Measurements from ENCODE around the gene RNF150.

Gene RNF150

DNA sequence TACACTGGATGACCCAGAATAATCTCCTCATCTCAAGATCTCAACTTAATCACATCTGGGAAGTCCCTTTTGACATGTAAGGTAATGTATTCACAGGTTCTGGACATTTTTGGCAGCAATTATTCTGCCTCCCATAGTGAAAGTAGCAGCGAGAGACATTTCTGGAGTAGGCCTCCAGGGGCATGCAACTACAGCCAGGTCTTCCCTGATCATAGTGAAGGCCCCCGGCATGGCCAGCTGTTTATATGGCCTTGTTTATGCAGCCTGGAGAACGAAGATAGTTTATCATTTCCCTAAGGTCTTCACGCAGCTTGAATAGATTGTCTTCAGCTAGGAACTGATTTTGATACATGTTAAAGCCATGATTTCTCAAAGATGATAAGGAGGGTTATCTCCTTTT is 139.9 kb downstream of the RNF150 start:
- Histone ChIP-seq H3K36me3 (ENCODE audit: control insufficient read depth, insufficient read depth, low read length) (no peaks in the 10 kb centered on the region), H3K27ac (ENCODE audit: insufficient read depth, low read depth, low read length, poor library complexity, severe bottlenecking) (no peak overlapping the region), H3K4me1 (ENCODE audit: control insufficient read depth, insufficient read depth, low read length) (no peaks in the 10 kb centered on the region), H3K4me3 (ENCODE audit: insufficient read depth, low read depth, low read length) (no peak overlapping the region), H3K9me3 (ENCODE audit: control insufficient read depth, low read length) (no peaks in the 10 kb centered on the region), H3K27me3 (ENCODE audit: control insufficient read depth, insufficient read depth, low read length, poor library complexity, severe bottlenecking) (no peaks in the 10 kb centered on the region)
- WGBS, 2 experiments = 89 to 95% methylated on average over 3 to 4 of the region's 4 CpGs

DNA sequence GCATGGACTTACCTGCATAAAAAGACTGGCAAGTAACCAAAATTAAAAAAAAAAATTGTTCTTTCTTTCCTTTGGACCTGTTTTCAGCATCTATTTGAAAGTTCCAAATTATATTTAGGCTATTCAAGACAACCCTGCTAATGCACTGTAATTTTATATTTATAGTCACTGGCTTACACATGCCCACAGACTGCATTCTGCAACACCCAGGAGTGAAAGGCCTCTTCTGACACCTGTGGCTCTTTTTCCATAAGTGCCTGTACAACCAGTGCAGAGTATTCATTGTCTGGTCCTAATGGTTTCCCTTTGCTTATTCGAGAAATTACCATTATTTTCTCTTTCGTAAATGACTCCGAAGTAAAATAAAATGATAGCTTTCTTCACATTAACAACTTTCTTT is 143.3 kb downstream of the RNF150 start:
- no peaks in the 10 kb centered on the region for H3K27me3 ChIP-seq (ENCODE audit: control insufficient read depth, insufficient read depth, low read length, poor library complexity, severe bottlenecking)
- 88 to 91% methylated on average over 1 to 3 of the region's 3 CpGs for WGBS, 2 experiments
- H3K36me3 ChIP-seq (ENCODE audit: control insufficient read depth, insufficient read depth, low read length) = no peaks in the 10 kb centered on the region
- no peak overlapping the region for H3K4me3 ChIP-seq (ENCODE audit: insufficient read depth, low read depth, low read length)
- H3K27ac ChIP-seq (ENCODE audit: insufficient read depth, low read depth, low read length, poor library complexity, severe bottlenecking) = no peak overlapping the region
- no peaks in the 10 kb centered on the region for H3K9me3 ChIP-seq (ENCODE audit: control insufficient read depth, low read length)
- no peaks in the 10 kb centered on the region for H3K4me1 ChIP-seq (ENCODE audit: control insufficient read depth, insufficient read depth, low read length)

DNA sequence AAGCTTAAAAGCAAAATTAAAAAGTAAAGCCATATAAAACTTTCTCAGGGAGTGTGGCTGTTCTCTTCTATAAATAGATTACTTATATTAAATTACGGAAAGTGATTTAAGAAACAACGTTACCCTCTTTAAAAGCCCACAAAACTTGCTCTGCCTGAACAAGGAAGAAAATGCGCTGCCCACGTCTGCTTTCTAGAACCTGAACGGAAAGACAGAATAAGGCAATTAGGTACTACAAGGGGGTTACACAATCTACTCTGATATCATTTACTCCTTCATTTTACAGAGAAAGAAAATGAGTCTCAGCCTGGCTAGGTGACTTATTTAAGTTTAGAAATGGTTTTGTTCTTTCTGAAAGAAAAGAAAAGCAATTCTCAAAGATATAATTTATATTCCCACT is 147.2 kb downstream of the RNF150 start:
- Histone ChIP-seq H3K27ac (ENCODE audit: insufficient read depth, low read depth, low read length, poor library complexity, severe bottlenecking) (no peak overlapping the region), H3K4me3 (ENCODE audit: insufficient read depth, low read depth, low read length) (no peak overlapping the region), H3K27me3 (ENCODE audit: control insufficient read depth, insufficient read depth, low read length, poor library complexity, severe bottlenecking) (no peaks in the 10 kb centered on the region), H3K4me1 (ENCODE audit: control insufficient read depth, insufficient read depth, low read length) (no peaks in the 10 kb centered on the region), H3K9me3 (ENCODE audit: control insufficient read depth, low read length) (no peaks in the 10 kb centered on the region), H3K36me3 (ENCODE audit: control insufficient read depth, insufficient read depth, low read length) (no peaks in the 10 kb centered on the region)
- 91 to 96% methylated on average over 3 to 5 of the region's 5 CpGs for WGBS, 2 experiments

DNA sequence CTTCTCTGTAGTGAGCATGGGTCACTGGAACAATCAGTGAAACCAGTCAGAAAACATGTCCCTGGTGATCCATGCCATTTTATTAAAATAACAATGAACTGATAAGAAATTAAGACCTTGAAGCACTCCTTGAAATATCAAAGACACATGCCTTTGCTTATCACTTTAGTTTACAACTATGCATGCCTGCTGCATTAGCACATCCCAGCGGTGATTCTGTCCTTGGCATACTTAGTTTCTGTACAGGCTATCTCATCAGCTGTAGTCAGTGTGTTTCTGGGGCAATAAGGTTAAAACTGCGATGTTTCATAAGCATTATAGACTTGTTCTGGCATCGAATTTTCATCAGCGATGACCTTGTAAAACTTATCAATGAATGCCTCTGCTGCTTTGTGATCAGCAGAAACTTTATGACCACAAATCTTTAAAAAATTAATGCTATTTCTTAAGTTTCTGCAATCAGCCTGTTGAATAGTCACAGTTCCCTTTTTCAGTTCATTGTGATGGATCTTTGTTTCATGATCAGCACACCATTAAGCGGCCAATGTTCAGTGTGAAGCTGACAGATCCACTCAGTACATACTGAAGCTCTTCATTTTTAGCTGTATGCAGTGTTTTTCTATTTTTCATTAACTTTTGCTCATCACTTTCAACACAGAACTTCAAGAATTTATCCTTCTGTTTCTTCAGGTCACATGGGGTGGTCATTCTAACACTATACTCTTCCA is 150.5 kb downstream of the RNF150 start:
- Histone ChIP-seq H3K27me3 (ENCODE audit: control insufficient read depth, insufficient read depth, low read length, poor library complexity, severe bottlenecking) (no peaks in the 10 kb centered on the region), H3K36me3 (ENCODE audit: control insufficient read depth, insufficient read depth, low read length) (no peaks in the 10 kb centered on the region), H3K4me3 (ENCODE audit: insufficient read depth, low read depth, low read length) (no peak overlapping the region), H3K4me1 (ENCODE audit: control insufficient read depth, insufficient read depth, low read length) (no peaks in the 10 kb centered on the region), H3K9me3 (ENCODE audit: control insufficient read depth, low read length) (no peaks in the 10 kb centered on the region), H3K27ac (ENCODE audit: insufficient read depth, low read depth, low read length, poor library complexity, severe bottlenecking) (no peak overlapping the region)
- 93 to 94% methylated on average over 5 of the region's 5 CpGs for WGBS, 2 experiments

DNA sequence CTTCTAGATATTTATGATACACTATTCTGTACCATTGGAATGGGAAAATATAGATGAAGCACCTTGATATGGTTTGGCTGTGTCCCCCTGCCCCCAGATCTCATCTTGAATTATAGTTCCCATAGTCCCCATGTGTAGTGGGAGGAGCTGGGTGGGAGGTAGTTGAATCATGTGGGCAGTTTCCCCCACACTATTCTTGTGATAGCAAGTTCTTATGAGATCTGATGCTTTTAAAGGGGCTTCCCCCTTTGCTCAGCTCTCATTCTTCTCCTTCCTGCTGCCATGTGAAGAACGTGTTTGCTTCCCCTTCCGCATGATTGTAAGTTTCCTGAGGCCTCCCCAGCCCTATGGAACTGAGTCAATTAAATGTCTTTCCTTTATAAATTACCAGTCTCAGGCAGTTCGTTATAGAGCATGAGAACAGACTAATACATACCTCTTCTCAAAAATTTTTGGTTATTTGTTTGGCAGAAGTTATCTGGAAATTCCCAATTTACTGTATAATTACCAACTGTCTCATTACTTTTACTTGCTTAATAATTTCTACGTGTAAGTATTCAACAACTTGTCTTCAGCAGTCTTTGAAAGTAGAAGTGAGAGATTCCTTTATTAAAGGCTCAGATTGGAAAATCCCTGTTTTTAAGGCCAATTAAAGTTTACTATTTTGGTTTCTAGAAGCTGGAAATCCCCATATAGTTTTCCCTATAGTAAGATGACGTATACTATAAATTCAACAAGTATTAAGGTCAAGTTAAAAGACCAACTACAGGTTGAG is 152.7 kb downstream of the RNF150 start:
- WGBS, 2 experiments = 82 to 91% methylated on average over 3 to 5 of the region's 5 CpGs

DNA sequence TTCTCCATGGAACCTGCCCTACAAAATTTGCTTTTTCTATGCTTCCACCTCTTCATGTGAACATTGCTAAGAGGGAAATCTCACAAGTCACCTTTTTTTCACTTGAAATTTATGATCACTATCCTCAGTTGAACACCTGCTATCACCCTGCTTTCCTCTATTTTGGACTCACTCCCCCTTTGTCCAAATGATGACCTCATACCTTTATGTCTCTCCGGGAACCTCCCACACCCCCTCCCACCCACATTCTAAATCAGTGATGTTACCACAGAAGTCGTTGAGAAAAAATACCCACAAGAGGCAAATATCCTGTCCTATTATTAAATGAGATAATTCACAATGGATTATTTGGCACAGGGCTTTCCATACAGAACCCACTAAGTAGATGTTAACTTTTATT is 156.5 kb downstream of the RNF150 start:
- no peaks in the 10 kb centered on the region for H3K36me3 ChIP-seq (ENCODE audit: control insufficient read depth, insufficient read depth, low read length)
- no peaks in the 10 kb centered on the region for H3K27me3 ChIP-seq (ENCODE audit: control insufficient read depth, insufficient read depth, low read length, poor library complexity, severe bottlenecking)
- 91 to 97% methylated on average over 2 of the region's 2 CpGs for WGBS, 2 experiments
- H3K4me3 ChIP-seq (ENCODE audit: insufficient read depth, low read depth, low read length) = no peak overlapping the region
- no peaks in the 10 kb centered on the region for H3K4me1 ChIP-seq (ENCODE audit: control insufficient read depth, insufficient read depth, low read length)
- H3K27ac ChIP-seq (ENCODE audit: insufficient read depth, low read depth, low read length, poor library complexity, severe bottlenecking) = no peak overlapping the region
- no peaks in the 10 kb centered on the region for H3K9me3 ChIP-seq (ENCODE audit: control insufficient read depth, low read length)

More for the DNA sequence above, 152.7 kb downstream of the RNF150 start:
- H3K9me3 ChIP-seq (ENCODE audit: control insufficient read depth, low read length) = no peaks in the 10 kb centered on the region
- no peak overlapping the region for H3K27ac ChIP-seq (ENCODE audit: insufficient read depth, low read depth, low read length, poor library complexity, severe bottlenecking)
- H3K4me3 ChIP-seq (ENCODE audit: insufficient read depth, low read depth, low read length) = no peak overlapping the region
- H3K36me3 ChIP-seq (ENCODE audit: control insufficient read depth, insufficient read depth, low read length) = no peaks in the 10 kb centered on the region
- no peaks in the 10 kb centered on the region for H3K27me3 ChIP-seq (ENCODE audit: control insufficient read depth, insufficient read depth, low read length, poor library complexity, severe bottlenecking)
- H3K4me1 ChIP-seq (ENCODE audit: control insufficient read depth, insufficient read depth, low read length) = no peaks in the 10 kb centered on the region

DNA sequence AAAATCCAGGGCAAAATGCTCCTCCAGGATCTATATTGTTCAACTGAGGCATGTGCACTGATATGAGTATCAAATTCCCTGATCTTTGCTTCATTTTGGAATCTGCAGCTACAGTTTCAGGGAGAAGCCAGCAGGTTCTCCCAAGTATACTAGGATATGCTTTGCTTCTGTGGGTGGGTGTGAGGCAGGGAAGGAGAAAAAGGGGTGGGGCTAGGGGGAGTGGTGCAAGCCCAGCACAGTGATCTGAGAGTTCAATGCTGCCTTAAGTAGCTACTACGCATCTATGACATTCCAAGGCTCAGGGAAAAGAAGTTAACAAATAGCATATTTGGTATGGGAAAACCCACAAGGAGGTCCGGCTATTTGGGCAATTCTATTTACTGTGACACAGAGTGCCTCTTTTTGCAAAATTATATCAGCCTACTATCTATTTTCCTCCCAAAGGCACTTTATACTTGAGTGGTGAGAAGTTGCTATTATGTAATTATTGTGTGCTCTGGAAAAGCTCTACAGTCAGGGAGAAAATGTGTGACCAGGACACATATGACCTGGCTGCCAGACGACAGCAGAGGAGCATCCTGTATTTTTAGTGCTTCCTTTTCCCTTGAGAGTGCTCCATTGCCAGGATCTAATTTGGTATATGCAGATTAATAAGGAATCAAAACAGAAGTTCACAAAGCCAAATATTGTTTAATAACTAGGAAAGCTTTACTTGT is 162.0 kb downstream of the RNF150 start:
- H3K27me3 ChIP-seq (ENCODE audit: control insufficient read depth, insufficient read depth, low read length, poor library complexity, severe bottlenecking) = no peaks in the 10 kb centered on the region
- H3K27ac ChIP-seq (ENCODE audit: insufficient read depth, low read depth, low read length, poor library complexity, severe bottlenecking) = no peak overlapping the region
- 82 to 94% methylated on average over 3 of the region's 3 CpGs for WGBS, 2 experiments
- no peaks in the 10 kb centered on the region for H3K9me3 ChIP-seq (ENCODE audit: control insufficient read depth, low read length)
- no peak overlapping the region for H3K4me3 ChIP-seq (ENCODE audit: insufficient read depth, low read depth, low read length)
- peaks cover 3% of the 10 kb centered on the region for H3K4me1 ChIP-seq (ENCODE audit: control insufficient read depth, insufficient read depth, low read length)
- no peaks in the 10 kb centered on the region for H3K36me3 ChIP-seq (ENCODE audit: control insufficient read depth, insufficient read depth, low read length)

DNA sequence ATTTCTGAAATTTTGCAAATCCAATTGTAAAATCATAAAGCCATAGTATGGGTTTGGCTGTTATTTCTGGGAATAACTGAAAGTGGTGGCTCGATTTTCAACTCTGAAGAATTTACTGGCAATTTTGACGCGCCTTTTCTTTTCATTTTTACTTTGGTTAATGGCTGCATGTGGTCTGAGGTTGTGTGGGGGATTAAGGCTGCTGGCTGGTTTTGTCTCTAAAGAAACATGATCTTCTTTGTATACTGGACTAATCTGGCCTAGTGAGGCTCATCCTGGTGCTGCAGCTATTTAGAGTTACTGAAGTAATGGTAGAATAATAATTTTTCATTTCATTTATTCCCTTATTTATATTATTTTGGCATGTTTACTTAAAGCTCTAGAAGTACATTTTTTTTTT is 164.0 kb downstream of the RNF150 start:
- Histone ChIP-seq H3K4me3 (ENCODE audit: insufficient read depth, low read depth, low read length) (no peak overlapping the region), H3K36me3 (ENCODE audit: control insufficient read depth, insufficient read depth, low read length) (no peaks in the 10 kb centered on the region), H3K27ac (ENCODE audit: insufficient read depth, low read depth, low read length, poor library complexity, severe bottlenecking) (no peak overlapping the region), H3K27me3 (ENCODE audit: control insufficient read depth, insufficient read depth, low read length, poor library complexity, severe bottlenecking) (no peaks in the 10 kb centered on the region), H3K4me1 (ENCODE audit: control insufficient read depth, insufficient read depth, low read length) (peaks cover 3% of the 10 kb centered on the region), H3K9me3 (ENCODE audit: control insufficient read depth, low read length) (no peaks in the 10 kb centered on the region)
- 87 to 91% methylated on average over 3 of the region's 3 CpGs for WGBS, 2 experiments

DNA sequence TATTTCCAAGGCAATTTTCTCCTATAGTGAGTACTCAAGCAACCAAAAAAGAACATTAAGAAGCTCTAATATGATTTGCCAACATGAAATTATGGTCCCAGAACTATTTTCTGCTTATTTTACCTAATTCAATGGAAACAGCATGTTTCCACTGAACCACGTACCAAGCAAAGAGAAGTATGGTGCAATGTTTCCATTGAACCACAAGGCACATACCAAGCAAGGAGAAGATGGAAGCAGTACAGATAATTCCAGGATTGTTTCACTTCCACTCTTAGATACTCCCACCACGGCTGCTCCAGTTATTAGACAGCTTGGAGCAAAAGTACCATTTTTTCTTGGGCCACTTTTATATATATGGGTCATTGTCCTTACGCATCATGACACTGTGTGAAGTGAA is 164.9 kb downstream of the RNF150 start:
- WGBS, 2 experiments = 84 to 99% methylated on average over 1 to 3 of the region's 3 CpGs
- no peaks in the 10 kb centered on the region for H3K9me3 ChIP-seq (ENCODE audit: control insufficient read depth, low read length)

DNA sequence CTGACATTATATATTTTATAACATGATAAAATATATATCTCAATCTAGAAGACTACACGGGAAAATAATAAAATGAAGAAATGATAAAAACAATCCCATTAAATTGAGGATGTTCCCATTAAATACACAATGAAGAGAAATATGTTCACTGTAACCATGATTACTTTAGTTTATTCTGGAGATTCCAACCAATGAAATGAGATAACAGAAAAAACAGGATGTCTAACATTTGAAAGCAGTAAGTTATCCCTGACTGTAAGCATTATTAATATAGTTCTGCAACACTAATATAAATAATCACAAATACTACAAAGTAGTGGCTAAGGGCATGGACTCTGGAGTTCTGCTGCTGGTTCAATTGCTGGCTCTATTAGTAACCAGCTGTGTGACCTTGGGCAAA is 169.4 kb downstream of the RNF150 start:
- Histone ChIP-seq H3K9me3 (ENCODE audit: control insufficient read depth, low read length) (no peaks in the 10 kb centered on the region), H3K27me3 (ENCODE audit: control insufficient read depth, insufficient read depth, low read length, poor library complexity, severe bottlenecking) (no peaks in the 10 kb centered on the region), H3K27ac (ENCODE audit: insufficient read depth, low read depth, low read length, poor library complexity, severe bottlenecking) (no peak overlapping the region), H3K4me1 (ENCODE audit: control insufficient read depth, insufficient read depth, low read length) (no peaks in the 10 kb centered on the region), H3K4me3 (ENCODE audit: insufficient read depth, low read depth, low read length) (no peak overlapping the region), H3K36me3 (ENCODE audit: control insufficient read depth, insufficient read depth, low read length) (no peaks in the 10 kb centered on the region)
- WGBS, 2 experiments = no CpG with 5 or more reads among the region's 1 CpG

More for the DNA sequence above, 164.9 kb downstream of the RNF150 start:
- Histone ChIP-seq H3K27ac (ENCODE audit: insufficient read depth, low read depth, low read length, poor library complexity, severe bottlenecking) (no peak overlapping the region), H3K27me3 (ENCODE audit: control insufficient read depth, insufficient read depth, low read length, poor library complexity, severe bottlenecking) (no peaks in the 10 kb centered on the region), H3K4me3 (ENCODE audit: insufficient read depth, low read depth, low read length) (no peak overlapping the region), H3K4me1 (ENCODE audit: control insufficient read depth, insufficient read depth, low read length) (peaks cover 3% of the 10 kb centered on the region), H3K36me3 (ENCODE audit: control insufficient read depth, insufficient read depth, low read length) (no peaks in the 10 kb centered on the region)

Data from ectodermal cell (in vitro differentiated cells).